ENCODE measurements around the gene RTKN. TPM values are rescaled to one million over a fixed set of nuclear protein-coding genes. Genes with fewer than 3 reads are reported as not detected.

Gene RTKN
- total RNA-seq, 1 experiment from 2014 or later: 87.1 TPM

GRCh38 chr2:74428675-74429074 is 13.1 kb downstream of the RTKN start:
- peak overlapping the region in 1 of 3 experiments; percentile 63; a peak in 1 of 7 replicates for H3K27ac Mint-ChIP-seq
- WGBS (ENCODE audit: extremely low coverage, insufficient read length, low lambda C conversion rate): no CpG with 5 or more reads among the region's 5 CpGs

More at GRCh38 chr2:74428675-74429074, 13.1 kb downstream of the RTKN start:
- H3K27me3 Mint-ChIP-seq (ENCODE audit: low read depth): no peaks in the 10 kb centered on the region; the same call in 1 of the 2 replicates
- Histone ChIP-seq H2AK5ac (ENCODE audit: insufficient read length, low read length) (no peak overlapping the region), H3T11ph (ENCODE audit: low read length) (no peak overlapping the region), H3K27me3 (ENCODE audit: insufficient read depth, low read length) (no peaks in the 10 kb centered on the region), H3K4ac (ENCODE audit: low read depth, low read length) (no peak overlapping the region), H3K4me1 (ENCODE audit: insufficient read depth, low read length) (no peaks in the 10 kb centered on the region), H4K91ac (ENCODE audit: insufficient read length, low read depth, low read length) (no peak overlapping the region), H2BK15ac (ENCODE audit: low read depth, low read length) (no peak overlapping the region), H3K18ac (ENCODE audit: insufficient read length, low read depth, low read length) (no peak overlapping the region), H4K5ac (ENCODE audit: insufficient read length, low read depth, low read length) (no peak overlapping the region), H3K9me3 (ENCODE audit: control insufficient read depth, low read depth, low read length) (no peaks in the 10 kb centered on the region), H2BK120ac (ENCODE audit: low read depth, low read length, poor library complexity, severe bottlenecking) (no peak overlapping the region), H4K20me1 (ENCODE audit: control insufficient read depth, insufficient read depth, insufficient read length) (no peaks in the 10 kb centered on the region), H3K79me1 (ENCODE audit: insufficient read depth, low read depth, low read length, poor library complexity, severe bottlenecking) (no peaks in the 10 kb centered on the region), H3K14ac (ENCODE audit: insufficient read depth, low read length) (no peak overlapping the region), H4K8ac (replicated peaks; ENCODE audit: insufficient read length, low read depth, low read length) (no peak overlapping the region), H3K4me2 (ENCODE audit: insufficient read depth, insufficient read length, low read length) (no peak overlapping the region), H3K9ac (ENCODE audit: extremely low read depth, insufficient read length, low read length) (no peak overlapping the region), H3K27ac (ENCODE audit: insufficient read length, low read depth, low read length) (no peak overlapping the region), H3K56ac (ENCODE audit: insufficient read length, low read depth, low read length) (no peak overlapping the region), H3K23me2 (ENCODE audit: insufficient read length, low read depth, low read length, poor library complexity, severe bottlenecking) (no peaks in the 10 kb centered on the region), H2BK5ac (ENCODE audit: insufficient read length, low read length) (no peak overlapping the region), H2BK20ac (ENCODE audit: low read depth, low read length, poor library complexity, severe bottlenecking) (no peak overlapping the region), H3K23ac (ENCODE audit: insufficient read length, low read depth, low read length) (no peak overlapping the region), H2BK12ac (ENCODE audit: insufficient read length, low read depth, low read length) (no peak overlapping the region), H3K79me2 (ENCODE audit: insufficient read depth, low read length) (no peaks in the 10 kb centered on the region), H2AFZ (ENCODE audit: low read length) (no peak overlapping the region)
- no peaks in the 10 kb centered on the region; a peak in 1 of 5 replicates for H3K9me3 Mint-ChIP-seq
- H3K4me1 Mint-ChIP-seq: peaks cover 0 to 3% of the 10 kb centered on the region in 2 experiments; a peak in 1 of 4 replicates
- no peak overlapping the region for H3K4me3 Mint-ChIP-seq
- TF ChIP-seq CTCF (conservative IDR thresholded peaks at IDR 0.05): no peak
- H3K36me3 Mint-ChIP-seq (ENCODE audit: insufficient read depth in 1 of 3, low read depth in 3 of 3): peaks cover 43 to 86% (median 78%) of the 10 kb centered on the region in 3 experiments
- no peak for DNase-seq
